Nephron (organoid): ENCODE data around the gene CAPN11.

Experiments used
- H3K27ac Mint-ChIP-seq, 3 experiments: 2 replicates each; pipeline ENCODE4 v1.8.0; 2020; ENCODE audit warnings: mixed read lengths in 3 of 3, mild to moderate bottlenecking in 2 of 3, moderate library complexity in 1 of 3
- H3K27me3 Mint-ChIP-seq: 2 replicates; pipeline ENCODE4 v1.8.0; 2021; ENCODE audit warnings: low read depth, mild to moderate bottlenecking, moderate library complexity, mixed read lengths
- H3K36me3 Mint-ChIP-seq: 2 replicates; pipeline ENCODE4 v1.8.0; 2020; ENCODE audit warnings: low read depth, mixed read lengths
- H3K4me1 Mint-ChIP-seq: 2 replicates; pipeline ENCODE4 v1.8.0; 2020; ENCODE audit warnings: mixed read lengths
- H3K4me3 Mint-ChIP-seq, 3 experiments: 2 replicates each; pipeline ENCODE4 v1.8.0; 2020; ENCODE audit warnings: mild to moderate bottlenecking in 3 of 3, mixed read lengths in 3 of 3, moderate library complexity in 2 of 3
- H3K9me3 Mint-ChIP-seq: 2 replicates; pipeline ENCODE4 v1.8.0; 2020; ENCODE audit warnings: mixed read lengths
- CTCF ChIP-seq, 3 experiments: fragments of 200-600 bp; sonication (generic); IDR thresholded peaks; one replicate each; pipeline ENCODE4 v1.5.0; 2021; ENCODE audit warnings: antibody characterized with exemption in 3 of 3; ENCODE audit not compliant: unreplicated experiment in 3 of 3

Gene CAPN11

GRCh38 chr6:44224029-44224964, 65.7 kb downstream of the CAPN11 start:
- Mint-ChIP-seq H3K36me3 (no peaks in the 10 kb centered on the region), H3K9me3 (no peaks in the 10 kb centered on the region), H3K27me3 (peaks cover 6% of the 10 kb centered on the region), H3K4me3 (peak overlapping the region; percentile 80 to 88 (median 83)), H3K27ac (peak overlapping the region; percentile 54 to 74 (median 63)), H3K4me1 (peaks cover 68% of the 10 kb centered on the region)
- no peak for TF ChIP-seq CTCF (IDR thresholded peaks at IDR 0.05; ENCODE audit: unreplicated experiment in 3 of 3)

- Mint-ChIP-seq H3K4me3 (peak overlapping the region; percentile 80 to 88 (median 83)), H3K27me3 (peaks cover 7% of the 10 kb centered on the region), H3K27ac (peak overlapping the region; percentile 54 to 74 (median 63)), H3K9me3 (no peaks in the 10 kb centered on the region), H3K36me3 (no peaks in the 10 kb centered on the region), H3K4me1 (peaks cover 71% of the 10 kb centered on the region)
- no peak for TF ChIP-seq CTCF (IDR thresholded peaks at IDR 0.05; ENCODE audit: unreplicated experiment in 3 of 3)
Measured at GRCh38 chr6:44224965-44225305, 66.3 kb downstream of the CAPN11 start.

DNA sequence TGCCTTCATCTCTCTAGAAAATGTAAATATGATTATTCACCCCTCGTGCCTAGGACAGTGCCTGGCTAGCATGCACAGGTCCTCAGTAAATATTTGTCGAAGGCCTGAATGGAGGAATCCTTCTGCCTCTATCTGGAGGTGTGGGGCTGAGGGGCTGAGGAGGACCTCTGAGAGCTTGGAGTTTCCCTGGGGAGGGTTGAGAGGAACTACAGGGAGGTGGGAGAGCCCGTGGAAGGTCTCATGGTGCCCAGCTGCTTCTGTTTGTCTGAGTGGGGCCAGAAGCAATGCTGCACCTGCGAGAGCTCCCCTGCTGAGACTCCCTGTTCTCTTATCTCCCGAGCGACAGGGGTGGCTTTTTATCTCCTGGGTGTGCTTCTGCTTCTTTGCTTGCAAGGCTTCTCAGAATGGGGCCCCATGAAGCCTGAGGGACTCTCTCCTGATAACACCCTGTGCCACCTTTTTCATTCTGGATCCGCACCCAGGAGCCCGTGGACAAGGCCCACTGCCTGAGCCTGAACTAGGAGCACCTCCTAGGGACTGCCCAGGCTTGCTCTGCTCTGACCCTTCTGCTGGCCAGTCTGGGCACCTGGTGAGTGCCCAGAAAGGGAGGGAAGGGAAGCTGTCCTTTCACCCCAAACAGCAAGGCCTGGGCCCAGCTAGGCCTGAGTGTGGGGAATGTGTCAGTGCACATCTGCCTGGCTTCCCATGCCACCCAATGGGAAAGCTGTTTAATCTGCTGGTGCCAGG, 67.1 kb downstream of the CAPN11 start:
- no peak for TF ChIP-seq CTCF (IDR thresholded peaks at IDR 0.05; ENCODE audit: unreplicated experiment in 3 of 3)
- Mint-ChIP-seq H3K27me3 (peaks cover 7% of the 10 kb centered on the region), H3K9me3 (no peaks in the 10 kb centered on the region), H3K4me3 (peak overlapping the region; percentile 46 to 78 (median 70)), H3K27ac (peak overlapping the region in 1 of 3 experiments; percentile 42), H3K4me1 (peaks cover 71% of the 10 kb centered on the region), H3K36me3 (no peaks in the 10 kb centered on the region)

DNA sequence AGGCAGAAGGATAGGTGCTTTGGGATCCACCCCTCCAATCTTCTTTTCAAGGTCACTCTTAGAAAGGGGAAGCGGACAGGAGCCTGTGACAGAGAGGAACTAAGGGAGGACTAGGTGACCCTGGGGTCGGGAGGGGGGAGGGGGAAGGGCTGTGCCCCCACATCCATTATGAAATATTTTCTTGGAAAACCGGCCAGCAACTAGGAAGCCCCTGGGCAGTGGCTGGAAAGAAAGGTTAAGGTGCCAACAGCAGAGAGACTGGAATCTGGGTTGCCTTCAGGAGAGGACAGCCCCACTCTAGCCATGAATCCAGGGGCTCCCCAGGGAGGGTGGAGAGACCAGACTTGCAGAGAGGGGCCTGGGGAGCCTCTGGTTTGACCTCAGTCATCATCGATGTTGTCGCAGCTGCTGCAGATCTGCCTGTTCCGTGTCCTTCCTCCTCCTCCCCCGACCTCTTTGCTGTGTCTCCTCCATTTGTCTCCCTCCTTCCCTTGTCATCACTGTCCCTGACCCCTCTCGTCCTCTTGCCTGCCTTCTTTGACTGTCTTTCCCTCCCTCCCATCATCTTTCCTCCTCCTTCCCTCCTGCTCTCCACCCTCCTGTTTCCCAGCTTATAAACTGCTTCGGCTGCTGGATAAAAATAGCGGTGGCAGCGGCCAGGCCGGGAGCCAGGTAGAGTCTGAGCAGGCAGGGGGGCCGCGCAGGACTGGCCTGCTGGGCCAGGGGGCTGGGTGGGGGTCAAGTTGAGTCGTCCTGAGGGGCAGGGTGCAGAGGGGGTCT, 67.9 kb downstream of the CAPN11 start:
- Mint-ChIP-seq H3K4me1 (peaks cover 69% of the 10 kb centered on the region), H3K36me3 (no peaks in the 10 kb centered on the region), H3K4me3 (peak overlapping the region; percentile 32 to 78 (median 70)), H3K27ac (peak overlapping the region; percentile 2 to 42 (median 27)), H3K27me3 (peaks cover 7% of the 10 kb centered on the region), H3K9me3 (no peaks in the 10 kb centered on the region)
- no peak for TF ChIP-seq CTCF (IDR thresholded peaks at IDR 0.05; ENCODE audit: unreplicated experiment in 3 of 3)

DNA sequence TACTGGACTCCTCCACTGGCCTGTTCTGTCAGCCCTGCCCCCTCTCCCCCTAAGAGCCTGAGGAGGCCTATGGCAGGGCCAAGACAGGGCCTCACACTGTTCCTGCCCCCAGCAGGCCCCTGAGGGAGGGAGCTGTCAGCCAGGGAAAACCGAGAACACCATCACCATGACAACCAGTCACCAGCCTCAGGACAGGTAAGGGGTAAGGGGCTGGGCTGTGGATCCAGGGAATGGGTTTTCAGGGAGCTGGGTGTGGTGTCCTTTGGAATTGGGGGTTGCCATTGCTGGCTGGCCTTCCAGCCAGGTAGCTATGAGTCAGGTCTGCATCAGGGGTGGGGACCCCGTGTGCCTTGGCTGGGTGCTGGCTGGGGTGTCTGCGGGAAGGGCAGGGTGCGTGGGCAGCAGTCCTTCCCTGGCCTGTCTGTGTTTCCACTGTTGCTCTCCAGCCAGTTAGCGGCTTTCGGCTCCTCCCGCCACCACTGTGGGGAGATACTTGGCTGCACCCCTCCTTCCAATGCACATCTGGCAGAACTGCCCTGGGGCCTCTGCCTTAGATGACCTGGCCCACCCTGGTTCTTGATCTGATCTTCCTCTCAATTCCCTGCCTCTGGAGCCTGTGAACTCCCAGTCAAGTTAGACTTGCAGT, 68.7 kb downstream of the CAPN11 start:
- TF ChIP-seq CTCF (IDR thresholded peaks at IDR 0.05; ENCODE audit: unreplicated experiment in 3 of 3) = no peak
- H3K4me3 Mint-ChIP-seq = peak overlapping the region; percentile 44 to 65 (median 58)
- no peaks in the 10 kb centered on the region for H3K36me3 Mint-ChIP-seq
- H3K4me1 Mint-ChIP-seq = peaks cover 68% of the 10 kb centered on the region
- peaks cover 7% of the 10 kb centered on the region for H3K27me3 Mint-ChIP-seq
- H3K27ac Mint-ChIP-seq = peak overlapping the region; percentile 42 to 67 (median 50)
- no peaks in the 10 kb centered on the region for H3K9me3 Mint-ChIP-seq
